ENCODE results near the gene TRMT10C. TPM values are rescaled to one million over a fixed set of nuclear protein-coding genes. Genes with fewer than 3 reads are reported as not detected.

TRMT10C gene
- 48.5 and 50.9 TPM in 2 replicates for total RNA-seq

GRCh38 chr3:101561630-101562328, at the start of gene TRMT10C:
TRMT10C (plus strand) TSS chr3:101561868; CDS start chr3:101564782, 2,914 bp downstream.

GRCh38 chr3:101512646-101513418, 48.8 kb upstream of the TRMT10C start, which contains the start of gene SENP7:
SENP7 (minus strand) TSS chr3:101513212; CDS start chr3:101513130, 82 bp downstream.

GRCh38 chr3:101573449-101574387, 12.1 kb downstream of the TRMT10C start, which contains the start of gene PCNP:
PCNP (plus strand) TSS chr3:101574180; CDS start chr3:101574216, 36 bp downstream.

Small RNA genes within 50 kb of the gene (small RNA-seq; reads per million reads assigned to genes)
- gene RNU6-1256P, result not detected

Other genes with a start within 250 kb of the TRMT10C start
- gene IMPG2, start 241.3 kb upstream of the TRMT10C start, total RNA-seq, result 0.50 and 0.53 TPM in 2 replicates
- 22.6 and 25.0 TPM in 2 replicates for gene SENP7, start 48.7 kb upstream of the TRMT10C start, total RNA-seq
- 164 and 171 TPM in 2 replicates for gene PCNP, start 12.3 kb downstream of the TRMT10C start, total RNA-seq
- gene ZBTB11, start 115.3 kb downstream of the TRMT10C start, total RNA-seq, result 32.7 and 35.0 TPM in 2 replicates
- 1,867 and 2,256 TPM in 2 replicates for gene RPL24, start 124.8 kb downstream of the TRMT10C start, total RNA-seq
- 13.6 and 16.9 TPM in 2 replicates for gene CEP97, start 162.7 kb downstream of the TRMT10C start, total RNA-seq
- 11.2 and 11.5 TPM in 2 replicates for gene NXPE3, start 217.3 kb downstream of the TRMT10C start, total RNA-seq